Measurements from ENCODE around the gene TANC1.
"Not testable (repeated sequence)": the region's sequence is repeated elsewhere in the genome, so short reads cannot be mapped to it uniquely, and the experiment has no call there.

Gene TANC1

GRCh38 chr2:159029936-159030335 lies 61.5 kb downstream of the TANC1 start:
- DNase-seq (ENCODE audit: low read depth, low spot score), result no peak

GRCh38 chr2:159030674-159031380 lies 62.4 kb downstream of the TANC1 start:
- DNase-seq (ENCODE audit: low read depth, low spot score), result no peak

DNA sequence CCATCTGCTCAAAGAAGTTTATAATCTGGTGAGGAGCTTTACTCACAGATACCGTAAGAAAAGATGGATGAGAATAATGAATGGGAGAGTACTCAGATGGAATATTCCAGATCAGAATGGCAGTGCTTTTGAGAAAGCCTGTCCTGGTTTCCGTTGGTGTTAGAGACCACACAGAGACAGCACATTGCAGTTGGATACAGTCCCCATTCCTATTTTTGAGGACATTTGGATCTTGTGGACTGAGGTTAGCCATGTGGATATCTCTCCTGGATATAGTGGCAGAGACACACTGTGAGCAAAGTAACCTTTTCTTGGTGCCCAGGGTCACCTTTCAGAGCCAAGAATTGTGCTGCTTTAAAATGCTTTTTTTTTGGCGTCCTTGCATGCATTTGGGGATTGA lies 63.7 kb downstream of the TANC1 start:
- DNase-seq (ENCODE audit: low read depth, low spot score), result no peak

DNA sequence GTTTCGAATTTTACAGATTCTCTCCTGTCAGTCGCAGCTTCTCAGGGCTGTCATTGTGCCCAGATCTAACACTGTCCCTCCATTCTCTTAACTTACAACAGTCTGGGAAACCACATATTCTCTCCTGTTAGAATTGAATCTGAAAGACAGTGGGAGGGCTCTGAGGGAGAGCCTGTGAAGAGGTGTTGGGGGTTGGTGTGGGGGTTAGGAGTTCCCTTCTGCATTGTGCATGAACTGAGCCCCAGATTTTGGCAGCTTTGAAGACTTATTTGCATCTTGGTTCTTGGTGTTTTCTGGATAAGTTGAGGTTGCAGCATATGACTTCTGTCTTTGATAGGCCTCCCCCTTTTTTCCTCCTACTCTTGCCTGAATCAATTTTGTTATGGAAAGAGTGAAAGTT lies 64.1 kb downstream of the TANC1 start:
- no peak for DNase-seq (ENCODE audit: low read depth, low spot score)

DNA sequence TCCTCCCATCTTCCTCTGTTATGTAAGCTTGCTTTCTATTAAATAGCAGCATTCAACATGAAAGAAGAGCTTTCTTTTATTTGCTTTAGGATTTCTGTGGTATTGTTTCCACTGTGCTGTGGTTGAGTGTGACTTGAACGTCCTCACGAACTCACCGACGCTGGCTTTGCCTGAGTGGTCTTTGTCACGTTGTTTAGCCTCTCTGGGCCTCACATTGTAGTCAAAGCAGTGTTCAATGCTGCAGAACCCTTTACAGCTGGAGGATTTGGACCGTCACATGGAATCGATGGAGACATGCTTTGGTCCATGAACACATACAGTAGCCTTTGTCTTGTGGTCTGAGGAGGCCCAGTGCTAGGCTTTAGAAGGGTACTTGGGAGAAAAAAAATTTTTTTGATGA lies 66.3 kb downstream of the TANC1 start:
- DNase-seq (ENCODE audit: low read depth, low spot score), result no peak

- DNase-seq (ENCODE audit: low read depth, low spot score), result no peak
Observed at GRCh38 chr2:159035790-159036411, 67.5 kb downstream of the TANC1 start.

GRCh38 chr2:159036461-159036860 lies 68.0 kb downstream of the TANC1 start:
- not testable (repeated sequence) for DNase-seq (ENCODE audit: low read depth, low spot score)

- not testable (repeated sequence) for DNase-seq (ENCODE audit: low read depth, low spot score)
Observed at GRCh38 chr2:159041328-159041727, 72.9 kb downstream of the TANC1 start.

DNA sequence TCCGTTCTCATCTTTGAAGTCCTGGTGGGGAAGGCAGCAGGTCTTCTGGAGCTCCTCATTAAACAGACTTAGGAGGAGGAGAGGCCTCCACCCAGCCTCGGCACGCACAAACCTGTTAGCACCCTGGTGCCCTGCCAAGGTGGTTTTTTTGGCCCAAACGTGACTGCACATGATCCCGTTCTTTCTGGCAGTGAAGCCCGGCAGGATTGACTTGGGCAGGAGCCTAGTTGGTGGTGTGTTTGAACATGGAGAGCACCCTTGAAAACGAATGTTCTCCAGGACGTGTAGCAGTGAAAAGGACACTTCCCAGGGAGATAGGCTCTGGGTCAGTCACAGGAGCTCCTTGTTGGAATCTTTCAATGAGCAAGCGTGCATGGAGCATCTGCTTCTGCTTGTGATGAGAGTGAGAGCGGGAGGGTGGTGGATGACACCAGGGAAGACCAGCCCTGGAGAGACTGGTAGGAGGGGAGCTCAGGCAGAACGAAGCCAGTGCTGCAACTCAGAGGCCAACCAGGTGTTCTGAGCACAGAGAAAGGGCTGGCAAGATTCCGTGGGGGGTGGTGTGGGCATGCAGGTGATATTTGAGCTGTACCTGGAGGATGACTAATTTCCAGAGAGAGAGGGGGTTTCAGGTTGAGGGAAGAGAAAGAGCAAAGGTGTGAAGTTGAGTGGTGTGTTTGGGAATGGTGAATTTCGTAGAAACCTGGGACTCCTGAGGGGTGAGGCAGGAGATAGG lies 73.8 kb downstream of the TANC1 start:
- no peak for DNase-seq (ENCODE audit: low read depth, low spot score)

DNA sequence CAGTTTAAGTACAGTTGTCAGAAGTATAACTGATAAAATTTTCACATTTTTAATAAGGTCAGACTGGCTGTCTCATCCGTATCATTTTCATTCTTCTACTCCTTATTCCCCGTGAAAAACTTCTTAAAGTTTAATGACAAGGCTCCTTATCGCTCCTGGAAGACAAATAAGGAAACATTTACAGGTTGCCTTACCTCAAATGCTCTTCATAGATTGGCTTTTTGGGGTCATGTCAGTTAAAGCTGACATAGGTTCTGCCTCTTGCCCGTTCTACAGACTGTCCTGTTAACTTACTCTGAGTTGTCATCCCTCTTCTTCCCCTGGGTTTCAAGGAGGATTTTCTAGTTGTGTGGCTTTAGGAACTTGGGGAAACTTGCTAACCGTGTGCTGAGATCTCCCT lies 75.3 kb downstream of the TANC1 start:
- no peak for DNase-seq (ENCODE audit: low read depth, low spot score)

DNA sequence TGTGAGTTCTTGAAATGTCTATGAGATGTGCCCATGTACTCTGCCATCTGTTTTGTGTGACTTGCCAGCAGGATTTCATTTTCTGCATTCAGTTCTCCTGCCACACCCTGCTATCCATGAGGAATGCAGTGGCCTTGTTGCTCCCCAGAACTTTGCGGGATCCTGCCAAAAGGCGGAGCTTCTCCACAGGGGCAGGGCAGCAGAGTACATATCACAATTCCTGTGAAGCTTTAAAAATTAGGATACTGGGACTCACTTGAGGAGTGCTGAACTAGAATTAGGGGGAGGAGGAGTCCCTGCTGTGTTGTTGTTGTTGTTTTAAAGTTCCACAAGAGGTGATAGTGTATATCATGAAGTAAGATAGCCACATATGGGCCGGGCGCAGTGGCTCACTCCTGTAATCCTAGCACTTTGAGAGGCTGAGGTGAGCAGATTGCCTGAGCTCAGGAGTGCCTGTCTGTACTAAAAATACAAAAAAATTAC lies 76.4 kb downstream of the TANC1 start:
- DNase-seq (ENCODE audit: low read depth, low spot score), result no peak

- no peak for DNase-seq (ENCODE audit: low read depth, low spot score)
Observed at GRCh38 chr2:159045545-159046454, 77.4 kb downstream of the TANC1 start.

DNA sequence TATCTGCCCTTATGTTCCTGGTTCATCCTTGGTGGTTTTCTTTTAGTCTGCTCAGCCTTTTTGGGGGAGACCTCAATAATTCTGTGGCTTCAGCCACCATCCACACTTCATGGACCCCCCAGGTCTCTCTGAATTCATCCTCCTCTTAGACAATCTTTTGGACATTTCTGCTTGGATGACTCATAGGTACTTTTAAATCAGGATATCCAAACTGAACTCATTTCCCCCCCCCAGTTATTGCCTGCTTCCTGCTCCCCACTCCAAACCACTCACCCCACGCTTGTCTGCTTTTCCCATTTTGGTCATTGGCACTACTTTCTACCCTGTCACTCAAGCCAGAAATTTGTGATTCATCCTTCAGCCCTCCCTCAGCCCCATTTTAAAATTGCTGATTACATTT lies 78.5 kb downstream of the TANC1 start:
- no peak for DNase-seq (ENCODE audit: low read depth, low spot score)

DNA sequence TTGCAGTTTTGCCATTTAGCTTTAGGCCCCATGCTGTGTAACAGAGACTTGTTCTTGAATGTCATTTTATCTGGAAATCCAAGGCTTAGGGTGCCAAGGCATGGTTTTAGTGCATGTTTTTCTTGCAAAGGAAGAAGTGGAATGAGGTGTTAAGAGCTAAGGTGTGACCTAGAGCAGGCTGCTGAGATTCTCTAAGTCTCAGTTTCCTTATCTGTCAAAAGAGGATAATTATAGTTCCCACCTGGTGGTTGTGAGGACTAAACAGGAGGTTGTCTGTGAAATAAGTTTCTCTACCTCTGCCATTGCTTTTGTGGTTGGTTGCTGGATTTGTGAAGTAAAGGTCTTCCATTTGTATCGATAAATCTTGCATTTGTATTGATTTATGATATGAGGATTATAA lies 82.0 kb downstream of the TANC1 start:
- no peak for DNase-seq (ENCODE audit: low read depth, low spot score)

GRCh38 chr2:159051133-159051532 lies 82.7 kb downstream of the TANC1 start:
- no peak for DNase-seq (ENCODE audit: low read depth, low spot score)

DNA sequence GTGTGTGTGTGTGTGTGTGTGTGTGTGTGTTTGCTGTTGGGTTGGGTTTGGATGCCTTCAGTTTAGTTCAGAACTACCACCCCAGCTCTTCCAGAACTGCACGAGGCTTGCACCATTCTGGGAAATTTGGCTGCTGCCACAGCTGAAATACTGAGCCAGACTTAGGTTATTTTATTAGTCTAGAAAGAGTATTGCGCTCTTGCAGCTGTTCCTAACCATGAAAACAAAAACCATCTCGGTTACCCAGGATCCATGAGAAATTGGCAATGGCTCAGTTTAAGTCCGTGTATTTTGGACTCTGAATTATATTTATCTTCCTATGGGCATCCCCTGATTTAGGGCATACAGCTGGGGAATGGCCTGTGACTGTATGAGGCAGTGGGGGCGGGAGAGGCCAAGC lies 83.2 kb downstream of the TANC1 start:
- DNase-seq (ENCODE audit: low read depth, low spot score), result no peak

- DNase-seq (ENCODE audit: low read depth, low spot score), result no peak
Observed at GRCh38 chr2:159052157-159052601, 83.7 kb downstream of the TANC1 start.

GRCh38 chr2:159053161-159054031 lies 85.0 kb downstream of the TANC1 start:
- DNase-seq (ENCODE audit: low read depth, low spot score), result no peak

GRCh38 chr2:159054032-159054334 lies 85.5 kb downstream of the TANC1 start:
- no peak for DNase-seq (ENCODE audit: low read depth, low spot score)

DNA sequence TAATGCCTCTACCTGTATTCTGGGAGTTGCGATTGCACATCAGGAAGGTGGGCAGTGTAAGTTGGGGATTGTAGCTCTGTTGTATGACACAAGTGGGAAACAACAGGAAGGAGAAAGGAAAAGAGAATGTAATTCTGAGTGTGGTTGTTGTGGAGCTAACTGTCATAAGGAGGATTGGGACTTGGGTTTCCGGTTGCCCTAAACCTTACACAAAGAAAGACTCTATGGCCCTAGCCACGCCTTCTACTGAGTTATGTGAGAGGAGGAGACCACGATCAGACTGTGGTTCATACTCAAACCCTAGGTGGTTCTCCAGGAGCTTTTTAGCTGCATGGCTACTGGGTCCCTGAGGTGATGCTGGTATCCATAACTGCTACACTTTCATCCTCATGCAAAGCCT lies 86.5 kb downstream of the TANC1 start:
- DNase-seq (ENCODE audit: low read depth, low spot score), result no peak

DNA sequence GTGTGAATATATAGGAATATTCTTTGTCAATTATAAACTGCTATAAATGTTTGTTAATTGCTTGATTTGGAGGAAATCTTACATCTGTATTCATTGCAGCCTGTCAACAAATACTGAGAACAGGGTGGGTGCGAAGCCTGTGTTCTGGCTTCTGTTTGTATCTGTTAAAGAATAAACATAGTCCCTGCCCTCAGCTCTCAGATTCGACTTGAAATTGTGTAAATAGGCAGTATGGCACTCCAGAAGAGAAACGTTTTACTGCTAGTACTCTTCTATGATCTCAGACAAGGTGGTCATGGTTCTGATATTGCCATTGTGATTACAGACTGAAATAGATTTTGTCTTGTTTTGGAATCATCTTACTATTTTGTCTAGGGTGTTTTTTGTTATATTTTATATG lies 92.1 kb downstream of the TANC1 start:
- DNase-seq (ENCODE audit: low read depth, low spot score), result no peak

Measured in activated CD4-positive, CD25-positive, alpha-beta regulatory T cell treated with anti-CD3 and anti-CD28 coated beads, Interleukin-2, amount 50 U/mL, for 16 hours (primary cell).